ENCODE results near the gene TMEM132C.

Gene TMEM132C

DNA sequence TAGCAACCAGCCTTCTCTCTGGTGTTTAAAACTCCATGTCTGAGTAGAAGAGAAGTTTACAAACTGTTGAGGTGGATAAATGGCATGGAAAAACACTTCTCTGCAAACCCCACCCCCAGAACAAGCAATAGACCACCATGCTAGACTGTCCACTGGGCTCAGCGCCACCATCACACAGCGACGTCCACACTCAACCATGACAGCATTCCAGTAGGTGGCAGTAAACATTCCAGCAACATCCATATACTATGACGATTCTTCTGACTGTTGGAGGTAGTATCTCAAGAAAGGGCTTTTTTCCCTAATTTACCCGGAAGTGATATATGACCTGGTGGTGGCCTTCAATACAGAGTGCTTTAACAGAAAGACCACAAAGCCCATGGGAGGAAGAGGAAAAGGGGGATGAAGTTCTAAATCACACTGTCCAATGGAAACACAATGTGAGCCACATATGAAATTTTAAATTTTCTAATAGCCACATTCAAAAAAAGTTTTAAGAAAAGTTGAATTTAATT, 404.6 kb downstream of the TMEM132C start:
- no peaks in the 10 kb centered on the region for H3K9me3 Mint-ChIP-seq
- H3K4me3 Mint-ChIP-seq = no peak overlapping the region
- peaks cover 4% of the 10 kb centered on the region for H3K27me3 Mint-ChIP-seq
- no peak overlapping the region for H3K27ac Mint-ChIP-seq
- H3K4me1 Mint-ChIP-seq = peaks cover 3% of the 10 kb centered on the region
- no peak for ATAC-seq (ENCODE audit: low read depth)
- no peak for DNase-seq (ENCODE audit: low spot score in 2 of 2)
- no peaks in the 10 kb centered on the region for H3K36me3 Mint-ChIP-seq

DNA sequence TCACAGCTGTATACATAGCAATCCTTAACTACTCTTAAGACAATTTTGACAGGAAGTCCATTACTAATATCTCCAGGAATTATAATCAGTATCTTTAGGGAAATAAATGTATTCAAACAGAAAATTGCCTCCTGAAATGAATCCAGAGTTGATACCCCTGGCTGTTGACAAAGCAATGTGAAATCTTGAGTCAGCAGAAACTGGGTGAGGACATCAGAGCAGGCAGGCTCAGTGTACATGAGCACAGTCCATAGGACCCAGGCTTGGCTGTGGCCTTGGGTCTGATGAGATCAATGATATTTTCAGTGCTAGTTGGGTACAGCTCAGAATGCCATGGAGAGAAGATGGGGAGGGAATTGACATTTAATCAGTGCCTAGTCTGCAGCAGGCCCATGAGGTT, 405.5 kb downstream of the TMEM132C start:
- no peak overlapping the region for H3K27ac Mint-ChIP-seq
- H3K4me1 Mint-ChIP-seq = peaks cover 3% of the 10 kb centered on the region
- no peak for DNase-seq (ENCODE audit: low spot score in 2 of 2)
- no peak overlapping the region for H3K4me3 Mint-ChIP-seq
- no peaks in the 10 kb centered on the region for H3K9me3 Mint-ChIP-seq
- peaks cover 4% of the 10 kb centered on the region for H3K27me3 Mint-ChIP-seq
- ATAC-seq (ENCODE audit: low read depth) = no peak
- H3K36me3 Mint-ChIP-seq = no peaks in the 10 kb centered on the region

DNA sequence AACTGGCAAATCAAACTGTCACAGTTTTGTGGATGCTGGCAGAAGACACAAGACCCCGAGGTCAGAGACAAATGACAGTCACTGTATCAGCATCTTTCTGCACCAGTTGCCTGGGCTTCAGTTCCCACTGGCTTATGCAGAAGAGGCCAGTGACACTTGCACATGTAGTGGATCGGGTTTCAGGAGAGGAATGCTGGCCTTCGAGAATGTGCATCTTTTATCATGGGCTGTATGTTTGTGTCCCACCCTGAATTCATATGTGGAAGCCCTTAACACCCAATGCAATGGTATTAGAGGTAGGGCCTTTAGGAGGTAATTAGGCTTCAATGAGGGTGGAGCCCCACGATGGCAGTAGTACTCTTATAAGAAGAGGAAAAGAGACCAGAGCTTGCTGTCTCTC, 405.9 kb downstream of the TMEM132C start:
- no peak overlapping the region for H3K4me3 Mint-ChIP-seq
- peaks cover 4% of the 10 kb centered on the region for H3K27me3 Mint-ChIP-seq
- H3K9me3 Mint-ChIP-seq = no peaks in the 10 kb centered on the region
- ATAC-seq (ENCODE audit: low read depth) = no peak
- H3K27ac Mint-ChIP-seq = no peak overlapping the region
- no peak for DNase-seq (ENCODE audit: low spot score in 2 of 2)
- H3K4me1 Mint-ChIP-seq = peaks cover 3% of the 10 kb centered on the region
- no peaks in the 10 kb centered on the region for H3K36me3 Mint-ChIP-seq

DNA sequence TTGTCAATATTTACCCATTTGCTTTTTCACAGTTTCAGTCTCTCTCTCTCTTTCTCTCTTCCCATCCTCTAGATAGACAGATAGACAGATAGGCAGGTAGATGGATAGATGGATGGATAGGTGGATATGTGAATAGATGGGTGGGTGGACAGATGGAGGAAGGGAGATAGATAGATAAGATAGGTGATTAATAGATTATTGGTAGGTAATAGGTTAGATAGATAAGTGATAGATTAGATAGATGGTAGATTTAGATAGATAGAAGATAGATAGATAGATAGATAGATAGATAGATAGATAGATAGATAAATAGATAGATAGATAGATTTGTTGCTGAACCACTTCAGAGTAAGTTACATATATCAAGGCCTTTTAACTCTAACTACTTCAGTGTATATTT, 408.6 kb downstream of the TMEM132C start:
- ATAC-seq (ENCODE audit: low read depth) (no peak), DNase-seq (ENCODE audit: low spot score in 2 of 2) (no peak)
- Mint-ChIP-seq H3K27me3 (peaks cover 2% of the 10 kb centered on the region), H3K27ac (no peak overlapping the region), H3K36me3 (no peaks in the 10 kb centered on the region), H3K9me3 (no peaks in the 10 kb centered on the region), H3K4me1 (peaks cover 3% of the 10 kb centered on the region), H3K4me3 (no peak overlapping the region)

DNA sequence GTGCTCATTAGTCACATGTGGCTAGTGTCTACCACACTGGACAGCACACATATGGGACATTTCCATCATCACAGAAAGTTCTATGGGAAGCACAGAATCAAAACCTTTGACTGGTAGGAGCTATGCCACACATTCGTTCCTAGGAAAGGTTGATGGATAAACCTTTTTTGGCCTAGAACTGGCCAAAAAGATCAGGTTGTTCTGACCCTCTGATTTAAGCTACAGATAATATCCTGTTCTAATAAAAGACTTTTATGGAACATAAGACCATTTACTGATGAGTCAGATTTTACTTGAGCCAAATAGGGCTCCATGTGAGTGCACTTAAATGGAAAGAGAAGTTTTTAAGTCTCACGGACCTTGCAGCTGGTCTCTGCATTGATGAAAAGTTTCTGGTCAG, 413.6 kb downstream of the TMEM132C start:
- no peaks in the 10 kb centered on the region for H3K36me3 Mint-ChIP-seq
- DNase-seq (ENCODE audit: low spot score in 2 of 2) (no peak), ATAC-seq (ENCODE audit: low read depth) (no peak)
- no peaks in the 10 kb centered on the region for H3K4me1 Mint-ChIP-seq
- H3K4me3 Mint-ChIP-seq = no peak overlapping the region
- H3K9me3 Mint-ChIP-seq = no peaks in the 10 kb centered on the region
- no peak overlapping the region for H3K27ac Mint-ChIP-seq
- H3K27me3 Mint-ChIP-seq = peaks cover 2% of the 10 kb centered on the region

DNA sequence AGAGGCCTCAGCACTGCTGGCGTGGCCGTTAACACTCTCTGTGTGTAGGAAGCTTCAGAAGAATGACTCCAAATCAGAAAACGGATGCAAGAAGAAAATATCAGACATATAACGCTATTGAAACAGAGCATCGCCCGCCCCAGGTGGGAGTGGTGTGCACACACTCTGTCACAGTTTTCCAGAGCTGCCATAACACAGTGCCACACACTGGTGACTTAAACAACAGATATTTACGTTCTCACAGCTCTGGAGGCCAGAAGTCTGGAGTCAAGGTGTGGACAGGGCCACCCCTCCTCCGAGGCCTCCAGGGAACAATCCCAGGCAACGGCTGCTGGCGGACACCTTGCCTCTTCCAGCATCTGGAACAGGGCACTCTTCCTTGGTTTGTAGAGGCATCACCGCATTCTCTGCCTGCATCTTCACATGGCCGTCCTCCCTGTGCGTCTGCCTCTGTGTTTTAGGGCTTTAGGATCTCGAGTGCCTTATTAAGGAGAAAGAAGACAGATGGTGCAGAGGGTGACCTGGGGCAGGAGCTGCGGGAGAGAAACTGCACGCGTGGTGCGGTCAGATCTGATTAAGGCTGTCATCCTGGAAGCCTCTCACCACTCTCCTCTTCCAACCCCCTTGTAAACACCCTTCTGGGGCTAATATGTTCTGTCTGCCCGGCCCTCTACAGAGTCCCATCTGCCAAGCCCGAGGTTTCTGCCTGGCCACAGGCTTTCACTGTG, 415.7 kb downstream of the TMEM132C start:
- H3K9me3 Mint-ChIP-seq = peaks cover 2% of the 10 kb centered on the region
- peaks cover 5% of the 10 kb centered on the region for H3K27me3 Mint-ChIP-seq
- no peak for DNase-seq (ENCODE audit: low spot score in 2 of 2)
- no peaks in the 10 kb centered on the region for H3K4me1 Mint-ChIP-seq
- no peak overlapping the region for H3K27ac Mint-ChIP-seq
- ATAC-seq (ENCODE audit: low read depth) = no peak
- H3K4me3 Mint-ChIP-seq = no peak overlapping the region
- H3K36me3 Mint-ChIP-seq = no peaks in the 10 kb centered on the region

DNA sequence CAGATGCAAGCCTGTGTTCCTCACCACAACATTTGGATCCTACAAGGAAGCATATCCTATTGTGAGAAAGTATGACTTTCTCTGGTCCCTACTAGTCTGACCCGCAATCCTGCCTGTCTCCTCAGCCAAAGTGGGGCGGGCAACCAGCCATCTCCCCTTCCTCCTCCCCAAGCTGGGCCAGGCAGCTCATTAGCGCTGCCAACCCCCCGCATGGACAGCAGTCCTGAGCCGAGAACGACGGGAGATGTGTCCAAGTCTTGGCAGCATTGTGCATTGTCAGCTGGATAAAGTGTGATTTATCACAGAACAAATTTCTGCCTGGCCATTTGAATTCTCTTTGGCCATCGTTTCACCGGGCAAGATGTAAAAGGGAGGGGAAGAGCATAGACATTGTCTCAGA, 417.4 kb downstream of the TMEM132C start:
- Mint-ChIP-seq H3K27ac (no peak overlapping the region), H3K4me1 (no peaks in the 10 kb centered on the region), H3K9me3 (peaks cover 2% of the 10 kb centered on the region), H3K4me3 (no peak overlapping the region), H3K27me3 (peaks cover 5% of the 10 kb centered on the region), H3K36me3 (no peaks in the 10 kb centered on the region)
- ATAC-seq (ENCODE audit: low read depth) = no peak
- DNase-seq (ENCODE audit: low spot score in 2 of 2) = no peak

DNA sequence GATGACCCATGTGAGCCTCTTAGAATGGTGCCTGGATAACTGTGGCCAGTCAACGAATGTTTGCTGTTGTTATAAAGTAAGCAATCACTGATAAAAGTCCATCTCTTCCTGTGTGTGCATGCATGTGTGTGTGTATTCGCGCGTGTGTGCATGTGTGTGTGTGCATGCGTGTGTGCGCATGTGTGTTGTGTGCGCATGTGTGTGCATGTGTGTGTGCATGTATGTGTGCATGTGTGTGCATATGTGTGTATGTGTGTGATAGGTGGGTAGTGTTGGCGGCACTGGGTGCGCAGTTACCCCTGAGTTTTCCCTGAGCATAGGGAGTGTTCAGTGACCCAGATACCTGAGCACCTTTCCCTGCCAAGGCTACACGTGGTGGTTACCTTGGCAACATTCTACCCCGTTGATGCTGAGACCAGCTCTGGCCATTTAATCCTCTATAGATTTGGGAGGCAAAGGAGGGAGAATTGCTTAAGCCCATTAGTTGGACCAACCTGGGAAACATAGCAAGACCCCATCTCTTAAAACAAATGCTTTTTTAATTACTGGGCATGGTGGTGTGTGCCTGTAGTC, 419.0 kb downstream of the TMEM132C start:
- peaks cover 2% of the 10 kb centered on the region for H3K9me3 Mint-ChIP-seq
- ATAC-seq (ENCODE audit: low read depth) (no peak), DNase-seq (ENCODE audit: low spot score in 2 of 2) (no peak)
- peaks cover 5% of the 10 kb centered on the region for H3K27me3 Mint-ChIP-seq
- no peak overlapping the region for H3K4me3 Mint-ChIP-seq
- no peaks in the 10 kb centered on the region for H3K4me1 Mint-ChIP-seq
- H3K36me3 Mint-ChIP-seq = no peaks in the 10 kb centered on the region
- no peak overlapping the region for H3K27ac Mint-ChIP-seq

DNA sequence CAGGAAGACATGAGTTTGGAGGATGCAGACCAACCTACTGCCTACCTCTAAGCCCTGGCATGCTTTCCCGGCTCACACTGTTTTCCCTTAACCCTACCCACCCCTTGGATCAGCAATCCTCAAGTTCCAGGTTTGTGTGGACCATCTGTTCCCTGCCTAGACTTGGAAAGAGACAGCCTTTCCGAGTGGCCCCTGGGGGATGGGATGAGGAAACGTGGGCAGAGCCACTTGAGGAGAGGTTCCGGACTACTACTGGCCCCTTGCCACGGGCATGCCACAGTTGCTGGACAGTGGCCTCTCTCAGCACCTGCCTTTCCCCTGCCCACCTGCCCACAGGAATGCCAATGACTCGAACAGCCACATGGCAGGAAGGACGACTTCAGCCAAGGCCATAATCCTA, 420.9 kb downstream of the TMEM132C start:
- DNase-seq (ENCODE audit: low spot score in 2 of 2) (no peak), ATAC-seq (ENCODE audit: low read depth) (no peak)
- no peaks in the 10 kb centered on the region for H3K4me1 Mint-ChIP-seq
- no peak overlapping the region for H3K4me3 Mint-ChIP-seq
- peaks cover 2% of the 10 kb centered on the region for H3K9me3 Mint-ChIP-seq
- H3K27ac Mint-ChIP-seq = no peak overlapping the region
- no peaks in the 10 kb centered on the region for H3K36me3 Mint-ChIP-seq
- H3K27me3 Mint-ChIP-seq = peaks cover 5% of the 10 kb centered on the region

DNA sequence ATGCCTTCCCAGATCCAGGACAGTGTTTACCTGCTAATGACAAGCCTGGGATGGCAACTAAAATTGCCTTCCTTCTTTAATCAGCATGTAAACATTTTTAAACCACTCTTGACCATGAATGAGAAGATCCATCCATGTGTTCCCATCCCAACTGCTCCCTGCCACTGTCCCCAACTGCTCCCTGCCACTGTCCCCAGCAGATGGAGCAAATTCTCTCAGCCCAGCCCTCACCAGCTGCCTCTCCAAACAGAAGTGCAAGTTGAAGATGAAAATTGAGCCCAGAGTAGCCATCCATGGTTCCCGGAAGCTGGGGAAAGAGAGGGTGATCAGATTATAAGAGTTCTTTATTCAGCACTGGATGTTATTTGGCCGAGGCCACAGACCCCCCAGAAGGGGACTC, 423.7 kb downstream of the TMEM132C start:
- no peak for ATAC-seq (ENCODE audit: low read depth)
- Mint-ChIP-seq H3K9me3 (peaks cover 2% of the 10 kb centered on the region), H3K36me3 (no peaks in the 10 kb centered on the region), H3K27me3 (peaks cover 2% of the 10 kb centered on the region), H3K4me1 (no peaks in the 10 kb centered on the region), H3K4me3 (no peak overlapping the region), H3K27ac (no peak overlapping the region)
- DNase-seq (ENCODE audit: low spot score in 2 of 2) = no peak

DNA sequence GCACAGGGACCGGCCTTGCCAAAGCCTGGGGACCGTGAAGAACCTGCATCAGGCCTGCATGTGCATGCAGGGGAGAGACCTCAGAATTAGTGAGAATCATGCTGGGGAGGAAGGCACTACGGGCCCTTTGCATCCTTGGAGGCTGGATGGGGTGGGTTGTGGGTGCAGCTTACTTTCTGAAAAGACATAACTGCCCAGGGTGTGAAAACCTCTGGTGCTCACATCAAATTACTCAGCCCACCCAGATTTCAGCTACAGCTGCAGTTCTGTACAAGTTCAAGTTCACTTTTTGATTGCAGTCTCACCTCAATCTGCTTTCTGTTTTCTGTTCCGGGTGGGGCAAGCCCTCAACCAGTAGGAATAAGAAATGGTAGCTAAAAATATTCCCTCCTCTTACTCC, 426.1 kb downstream of the TMEM132C start:
- Mint-ChIP-seq H3K4me1 (no peaks in the 10 kb centered on the region), H3K9me3 (peaks cover 4% of the 10 kb centered on the region), H3K27ac (no peak overlapping the region), H3K27me3 (peaks cover 5% of the 10 kb centered on the region), H3K36me3 (no peaks in the 10 kb centered on the region), H3K4me3 (no peak overlapping the region)
- DNase-seq (ENCODE audit: low spot score in 2 of 2) (no peak), ATAC-seq (ENCODE audit: low read depth) (no peak)

DNA sequence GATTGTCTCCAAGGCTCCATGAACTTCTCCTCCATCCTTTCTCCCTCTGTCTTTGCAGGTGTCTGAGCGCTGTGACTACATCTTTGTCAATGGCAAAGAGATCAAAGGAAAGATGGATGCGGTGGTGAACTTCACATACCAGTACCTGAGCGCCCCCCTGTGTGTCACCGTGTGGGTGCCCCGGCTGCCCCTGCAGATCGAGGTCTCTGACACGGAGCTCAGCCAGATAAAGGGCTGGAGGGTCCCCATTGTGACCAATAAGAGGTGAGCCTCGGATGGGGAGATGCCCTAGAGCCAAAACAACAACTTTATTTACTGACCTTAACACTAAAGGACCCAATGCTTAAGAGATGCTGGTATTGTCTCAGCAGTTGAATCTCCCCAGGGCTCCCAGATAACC, 426.8 kb downstream of the TMEM132C start:
- H3K27me3 Mint-ChIP-seq = peaks cover 5% of the 10 kb centered on the region
- H3K4me1 Mint-ChIP-seq = no peaks in the 10 kb centered on the region
- peaks cover 4% of the 10 kb centered on the region for H3K9me3 Mint-ChIP-seq
- ATAC-seq (ENCODE audit: low read depth) = no peak
- no peak overlapping the region for H3K4me3 Mint-ChIP-seq
- no peaks in the 10 kb centered on the region for H3K36me3 Mint-ChIP-seq
- DNase-seq (ENCODE audit: low spot score in 2 of 2) = no peak
- no peak overlapping the region for H3K27ac Mint-ChIP-seq

DNA sequence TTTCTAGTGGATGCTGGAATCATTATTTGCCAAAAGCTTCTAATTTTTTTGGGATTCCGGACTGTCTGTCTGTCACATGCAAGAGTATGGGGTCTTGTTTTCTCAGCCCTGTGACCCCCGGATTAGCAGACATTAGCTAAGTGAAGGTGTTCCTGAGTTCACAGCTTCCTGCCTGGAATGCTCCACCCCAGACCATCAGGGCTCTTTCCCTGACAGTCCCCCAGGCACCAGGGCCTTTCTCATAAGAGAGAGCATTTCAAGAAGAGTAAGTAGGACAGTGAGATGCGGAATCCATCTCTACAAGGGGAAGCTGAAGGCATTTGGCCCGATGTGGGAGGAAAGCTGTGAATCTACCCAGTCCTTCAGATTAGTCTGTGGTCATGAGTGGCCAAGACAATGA, 427.5 kb downstream of the TMEM132C start:
- peaks cover 4% of the 10 kb centered on the region for H3K9me3 Mint-ChIP-seq
- no peak overlapping the region for H3K4me3 Mint-ChIP-seq
- no peak for ATAC-seq (ENCODE audit: low read depth)
- no peak for DNase-seq (ENCODE audit: low spot score in 2 of 2)
- H3K27me3 Mint-ChIP-seq = peaks cover 5% of the 10 kb centered on the region
- no peaks in the 10 kb centered on the region for H3K36me3 Mint-ChIP-seq
- no peaks in the 10 kb centered on the region for H3K4me1 Mint-ChIP-seq
- no peak overlapping the region for H3K27ac Mint-ChIP-seq

DNA sequence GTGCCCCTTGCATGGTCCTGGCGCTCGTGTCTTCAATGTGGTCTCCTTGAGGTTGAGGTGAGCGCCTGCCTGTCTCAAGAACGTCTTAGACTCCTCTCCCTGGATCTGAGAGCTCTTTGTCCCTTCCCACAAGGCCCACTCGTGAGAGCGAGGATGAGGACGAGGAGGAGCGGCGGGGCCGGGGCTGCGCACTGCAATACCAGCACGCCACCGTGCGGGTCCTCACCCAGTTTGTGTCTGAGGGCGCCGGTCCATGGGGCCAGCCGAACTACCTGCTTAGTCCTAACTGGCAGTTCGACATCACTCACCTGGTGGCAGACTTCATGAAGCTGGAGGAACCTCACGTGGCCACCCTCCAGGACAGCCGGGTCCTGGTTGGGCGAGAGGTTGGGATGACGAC, 428.7 kb downstream of the TMEM132C start:
- Mint-ChIP-seq H3K4me1 (no peaks in the 10 kb centered on the region), H3K27ac (no peak overlapping the region), H3K36me3 (no peaks in the 10 kb centered on the region), H3K9me3 (peaks cover 4% of the 10 kb centered on the region), H3K27me3 (peaks cover 5% of the 10 kb centered on the region), H3K4me3 (no peak overlapping the region)
- DNase-seq (ENCODE audit: low spot score in 2 of 2) (no peak), ATAC-seq (ENCODE audit: low read depth) (no peak)
